NCI-H1417 treated with DMSO at 0.1 percent for 48 hours (cell line): ENCODE data around the gene PPP3CA.
"Not testable (repeated sequence)": the region's sequence is repeated elsewhere in the genome, so short reads cannot be mapped to it uniquely, and the experiment has no call there.

ENCODE experiments used
- DNase-seq: peaks from one replicate; lab custom pipeline; 2025; lab: John Stamatoyannopoulos, UW

PPP3CA gene

GRCh38 chr4:101098666-101099400, 248.5 kb downstream of the PPP3CA start:
- DNase-seq = no peak

GRCh38 chr4:101092609-101093008, 254.7 kb downstream of the PPP3CA start:
- DNase-seq = not testable (repeated sequence)

DNA sequence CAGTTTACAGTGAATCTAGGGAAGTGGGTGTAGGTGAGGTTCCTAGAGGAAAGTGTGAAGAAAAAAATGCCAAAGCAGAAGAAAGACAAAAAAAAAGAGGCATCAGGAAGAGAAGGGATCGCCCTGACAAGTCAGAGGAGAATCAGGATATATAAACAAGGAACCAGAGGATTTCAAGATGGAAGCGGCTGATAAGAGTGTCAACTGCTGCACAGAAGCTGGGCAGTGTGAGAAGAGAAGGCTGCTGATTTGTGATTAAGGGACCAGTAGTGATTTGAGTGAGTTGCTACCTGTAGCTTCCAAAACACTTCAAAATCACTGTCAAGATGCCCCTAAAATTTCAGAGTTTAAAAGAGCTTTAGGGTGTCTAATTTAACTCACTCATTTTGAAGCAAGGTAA, 258.2 kb downstream of the PPP3CA start:
- DNase-seq = no peak

DNA sequence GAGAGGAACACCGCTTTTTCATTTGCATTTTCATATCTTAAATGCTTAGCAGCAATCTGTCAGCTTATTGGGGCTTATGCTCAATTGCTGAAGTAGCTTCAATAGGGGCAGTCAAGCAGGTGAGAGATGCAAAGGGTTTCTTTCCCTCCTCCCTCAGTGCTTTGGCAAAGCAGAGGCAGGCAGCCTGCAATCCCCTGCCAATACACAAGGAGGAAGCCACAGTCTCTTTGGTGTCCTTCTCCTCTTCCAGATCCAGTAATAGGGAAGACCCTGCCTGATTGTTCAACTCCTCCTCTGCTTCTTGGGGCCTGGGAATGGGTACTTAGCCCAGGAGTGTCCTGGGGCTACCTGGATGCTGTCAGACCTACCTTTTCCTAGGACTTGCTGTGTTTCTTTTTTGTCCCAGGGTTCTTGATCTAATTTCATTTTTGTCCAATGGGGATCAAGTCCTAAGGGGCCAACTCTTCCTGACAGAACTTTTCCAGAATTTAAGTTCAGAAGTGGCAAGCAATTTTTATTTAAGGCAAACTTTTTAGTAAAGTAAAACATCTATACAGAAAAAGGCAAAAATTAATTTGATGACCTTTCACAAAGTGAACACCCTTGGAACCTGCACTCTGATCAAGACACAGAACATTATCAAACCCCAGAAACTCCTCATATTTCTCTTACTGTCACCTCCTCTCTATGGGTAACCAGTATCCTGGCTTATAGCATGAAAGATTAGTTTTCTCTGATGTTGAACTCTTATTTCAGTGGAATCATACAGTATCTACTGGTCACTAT, 260.3 kb downstream of the PPP3CA start:
- DNase-seq = no peak

GRCh38 chr4:101083131-101083530, 264.2 kb downstream of the PPP3CA start:
- DNase-seq = no peak

DNA sequence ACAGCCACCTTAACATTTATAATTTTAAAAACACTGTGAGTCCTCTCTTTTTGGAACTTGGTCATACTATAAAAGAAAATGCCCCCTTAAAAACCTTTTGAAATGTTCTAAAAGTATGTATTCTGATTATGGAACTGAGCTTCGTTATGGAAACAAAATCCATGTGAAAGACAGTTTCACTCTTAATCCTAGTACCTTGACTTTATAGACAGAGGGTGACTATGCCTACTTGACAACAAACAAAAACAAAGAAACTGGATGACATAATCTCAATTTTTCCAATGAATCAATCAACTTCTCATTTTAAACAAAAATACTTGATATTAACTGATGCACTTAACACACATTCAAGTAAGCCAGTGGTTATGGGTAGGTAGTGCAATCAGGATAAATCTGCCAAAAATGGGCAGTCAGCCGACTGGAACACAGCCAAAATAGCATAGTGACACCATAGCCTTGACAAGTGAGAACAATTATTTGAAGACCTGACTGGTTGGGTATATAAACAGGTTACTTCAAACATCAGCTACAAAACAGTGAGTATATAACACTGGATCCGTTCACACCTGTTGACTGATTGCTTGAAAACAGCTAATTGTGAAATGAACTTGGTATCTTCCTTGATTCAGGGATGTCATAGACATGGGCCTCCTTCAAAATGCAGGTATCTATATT, 265.5 kb downstream of the PPP3CA start:
- no peak for DNase-seq

DNA sequence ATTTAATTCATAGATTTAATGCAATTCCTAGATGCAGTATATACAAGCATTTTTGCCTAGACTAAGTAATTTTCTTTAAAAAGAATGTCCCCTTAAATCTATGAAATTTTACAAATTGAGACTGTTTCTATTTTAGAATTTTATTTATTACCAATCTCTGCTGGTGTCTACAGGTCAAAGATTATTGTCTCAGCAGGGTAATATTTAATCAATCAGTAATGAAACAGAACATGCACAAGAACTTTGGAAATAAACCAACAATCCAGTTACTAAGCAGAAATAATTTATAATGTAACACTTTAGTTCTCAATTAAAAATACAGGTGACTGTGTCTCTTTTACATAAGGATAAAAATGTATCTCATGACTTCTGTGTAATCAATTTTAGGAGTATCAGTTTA, 266.2 kb downstream of the PPP3CA start:
- DNase-seq = no peak

GRCh38 chr4:101078950-101079349, 268.4 kb downstream of the PPP3CA start:
- no peak for DNase-seq

DNA sequence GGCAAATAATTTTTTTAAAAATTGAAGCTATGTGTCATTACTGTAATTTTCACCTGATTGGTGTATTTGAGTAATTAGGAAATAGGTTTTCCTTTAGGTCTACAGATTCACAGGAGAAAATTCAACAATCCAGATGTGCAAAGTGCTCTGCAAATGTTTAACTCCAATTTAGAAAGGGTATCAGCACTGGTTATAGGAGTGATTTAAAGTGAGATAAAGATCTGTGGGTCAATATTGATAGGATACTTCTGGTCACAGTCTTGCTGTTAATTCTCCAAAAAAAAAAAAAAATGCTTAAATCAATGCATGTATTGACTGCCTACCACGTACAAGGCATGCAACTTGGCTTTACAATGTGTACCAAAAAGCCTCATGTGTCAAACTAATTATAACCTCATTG, 271.3 kb downstream of the PPP3CA start:
- no peak for DNase-seq

GRCh38 chr4:101075536-101075935, 271.8 kb downstream of the PPP3CA start:
- DNase-seq = no peak

- no peak for DNase-seq
Observed at GRCh38 chr4:101074326-101074725, 273.0 kb downstream of the PPP3CA start.

DNA sequence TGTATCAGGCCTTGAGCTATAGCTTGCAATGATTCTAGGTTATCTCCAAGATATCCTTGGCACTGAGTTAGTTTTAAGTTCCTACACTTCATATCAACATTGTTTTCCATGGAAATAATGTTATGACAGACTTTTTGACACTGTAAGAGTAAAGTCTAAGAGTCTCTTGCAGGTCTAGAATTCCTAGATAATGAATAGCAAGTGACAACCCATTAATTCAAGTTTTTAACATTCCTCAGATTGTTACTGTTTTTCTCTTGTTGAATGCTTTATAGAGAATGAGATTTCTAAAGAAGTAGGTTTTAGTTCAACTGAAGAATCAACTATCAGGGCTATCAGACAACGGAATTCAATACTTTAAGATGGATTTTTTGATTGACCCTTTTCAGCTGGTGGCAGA, 276.1 kb downstream of the PPP3CA start:
- DNase-seq = no peak

DNA sequence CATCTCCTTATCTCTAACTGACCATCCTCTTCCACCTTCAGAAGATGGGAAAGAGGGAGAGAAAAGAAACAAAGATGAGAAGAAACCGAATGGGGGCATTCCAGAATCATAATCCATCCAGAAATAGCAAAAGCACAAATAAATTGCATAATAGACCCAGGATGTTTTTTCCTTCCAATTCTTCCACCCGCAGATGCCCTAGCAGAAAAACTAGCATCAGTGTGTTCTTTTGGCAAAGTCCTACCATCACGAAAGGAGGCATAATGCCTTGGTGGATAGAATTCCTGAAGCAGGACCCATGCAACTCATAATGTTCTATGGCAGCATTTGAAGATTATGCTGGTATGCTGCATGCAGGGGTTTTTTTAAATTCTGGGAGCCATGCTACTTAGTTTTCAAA, 279.2 kb downstream of the PPP3CA start:
- DNase-seq = no peak

- no peak for DNase-seq
Observed at GRCh38 chr4:101067383-101067782, 279.9 kb downstream of the PPP3CA start.

DNA sequence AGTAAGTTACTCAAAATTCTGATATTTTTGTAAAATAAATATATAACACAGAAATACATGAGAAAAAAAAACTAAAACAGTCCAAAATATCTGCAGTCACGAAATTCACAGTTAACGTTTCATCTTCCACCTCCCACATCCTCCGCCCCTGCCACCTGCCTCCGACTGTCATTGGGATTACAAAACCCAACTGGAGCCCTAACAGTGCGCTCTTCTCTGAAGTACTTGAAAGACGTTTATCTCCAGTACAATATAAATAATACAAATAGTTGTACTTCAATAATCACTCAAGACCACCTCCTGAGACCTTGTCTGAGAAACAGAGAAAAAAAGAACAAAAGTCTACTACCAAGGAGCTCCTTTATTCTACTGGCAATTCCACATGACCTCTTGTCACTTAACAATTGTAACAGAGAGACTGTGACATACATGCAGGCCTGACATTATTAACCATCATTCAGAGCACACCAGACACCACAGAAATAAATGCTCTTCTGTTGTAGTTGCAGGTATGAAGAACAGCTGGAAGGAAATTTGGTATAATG, 280.6 kb downstream of the PPP3CA start:
- DNase-seq = no peak

DNA sequence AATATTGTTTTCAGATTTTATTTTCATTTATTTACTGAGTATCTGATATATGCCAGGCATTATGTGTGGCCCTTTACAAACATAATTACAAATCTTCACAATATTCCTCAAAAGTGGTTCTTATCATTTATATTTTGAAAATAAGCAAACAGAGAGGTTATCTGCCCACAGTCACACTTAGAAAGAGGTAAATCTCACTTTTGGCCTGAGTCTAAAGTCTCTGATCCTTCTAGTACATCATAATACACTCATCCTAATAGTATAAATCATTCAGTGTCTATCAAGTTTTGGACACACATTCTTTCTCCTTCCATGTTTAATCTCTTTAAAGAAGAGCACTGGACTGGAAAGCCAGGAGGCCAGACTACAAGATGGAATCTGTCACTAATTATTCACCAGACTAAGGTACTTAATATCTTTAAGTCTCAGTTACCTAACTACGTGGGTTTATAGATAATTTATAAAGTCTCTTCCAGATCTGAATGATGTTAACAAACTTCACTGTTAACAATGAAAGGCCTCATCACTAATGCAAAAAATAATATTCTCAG, 281.3 kb downstream of the PPP3CA start:
- DNase-seq = no peak

DNA sequence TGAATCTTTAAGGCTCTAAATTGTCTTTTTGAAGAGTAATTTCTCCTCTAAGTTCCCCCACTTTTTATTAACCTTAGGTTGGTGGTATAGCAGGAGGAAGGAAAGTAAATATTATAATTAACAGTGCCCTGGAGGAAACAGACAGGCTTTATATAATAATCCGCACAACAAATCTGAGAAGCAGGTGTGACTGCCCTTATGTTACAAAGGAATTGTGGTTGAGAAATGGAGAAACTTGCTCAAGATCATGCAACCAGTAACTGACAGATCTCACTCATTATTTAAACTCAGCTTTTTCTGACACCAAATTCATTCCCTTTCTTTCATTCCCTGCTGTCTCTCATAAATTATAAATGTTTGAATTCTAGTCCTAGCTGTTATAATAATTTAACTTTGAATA, 282.0 kb downstream of the PPP3CA start:
- DNase-seq = no peak

DNA sequence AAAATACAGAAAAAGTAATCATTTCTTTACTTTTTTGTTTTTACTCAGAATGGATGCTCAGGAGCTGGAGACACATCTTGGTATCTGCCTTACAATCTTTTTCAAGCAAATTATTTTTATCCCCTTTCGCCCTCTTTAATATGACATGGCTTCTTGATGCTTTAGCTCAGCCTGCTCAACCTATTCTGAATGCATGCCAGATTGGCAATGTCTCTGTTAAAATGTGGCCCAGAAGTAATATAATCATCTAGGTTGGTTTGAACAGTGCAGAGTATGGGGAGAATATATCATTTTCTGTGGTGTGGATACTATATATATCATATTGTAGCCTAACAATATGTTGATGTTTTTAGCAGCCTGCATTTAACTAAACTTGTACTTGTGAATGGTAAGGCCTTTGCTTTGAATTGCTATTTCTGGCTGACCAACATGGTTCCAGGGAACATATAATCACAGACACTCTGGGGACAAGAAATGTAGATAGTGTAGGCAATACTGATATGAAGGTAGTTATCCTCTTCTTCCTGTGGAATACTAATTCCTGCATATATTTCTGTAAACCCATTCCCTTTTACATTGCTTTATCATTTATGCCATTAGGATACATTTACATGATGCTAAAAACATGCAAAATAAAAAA, 282.7 kb downstream of the PPP3CA start:
- DNase-seq = no peak

DNA sequence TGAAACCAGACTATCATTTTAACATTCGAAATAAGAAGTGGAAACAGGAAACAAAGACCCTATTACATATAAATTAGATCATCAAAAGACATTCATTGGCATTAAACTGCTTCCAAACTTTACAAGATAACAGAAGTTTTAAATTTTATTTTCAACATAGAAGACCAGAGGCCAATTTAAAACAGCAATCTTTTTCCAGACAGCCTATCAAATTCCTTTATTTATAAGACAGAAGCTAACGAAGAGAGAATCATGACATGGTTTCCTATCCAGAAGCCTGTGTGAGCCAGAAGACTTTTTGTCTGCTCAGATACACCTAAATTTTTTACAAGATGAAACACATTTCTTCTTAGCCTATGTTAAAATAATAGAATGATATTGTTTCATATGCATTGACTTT, 291.9 kb downstream of the PPP3CA start:
- DNase-seq = no peak

DNA sequence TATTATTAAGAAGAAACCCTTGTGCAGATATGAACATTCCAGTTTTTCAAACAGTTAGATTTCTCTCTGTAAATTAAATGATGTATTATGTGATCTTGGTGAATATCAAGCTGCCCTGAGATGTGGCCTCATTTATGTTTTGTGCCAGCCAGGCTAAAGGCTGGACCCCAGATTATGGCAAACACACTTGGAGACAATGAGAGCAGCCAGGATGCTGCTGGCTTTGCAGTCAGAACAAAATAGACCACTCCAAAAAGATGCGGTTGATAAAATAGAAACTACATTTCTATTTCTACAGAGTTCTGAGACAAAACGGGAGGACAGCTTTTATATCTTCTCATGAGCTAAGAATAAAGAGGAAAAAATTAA, 296.5 kb downstream of the PPP3CA start:
- no peak for DNase-seq

DNA sequence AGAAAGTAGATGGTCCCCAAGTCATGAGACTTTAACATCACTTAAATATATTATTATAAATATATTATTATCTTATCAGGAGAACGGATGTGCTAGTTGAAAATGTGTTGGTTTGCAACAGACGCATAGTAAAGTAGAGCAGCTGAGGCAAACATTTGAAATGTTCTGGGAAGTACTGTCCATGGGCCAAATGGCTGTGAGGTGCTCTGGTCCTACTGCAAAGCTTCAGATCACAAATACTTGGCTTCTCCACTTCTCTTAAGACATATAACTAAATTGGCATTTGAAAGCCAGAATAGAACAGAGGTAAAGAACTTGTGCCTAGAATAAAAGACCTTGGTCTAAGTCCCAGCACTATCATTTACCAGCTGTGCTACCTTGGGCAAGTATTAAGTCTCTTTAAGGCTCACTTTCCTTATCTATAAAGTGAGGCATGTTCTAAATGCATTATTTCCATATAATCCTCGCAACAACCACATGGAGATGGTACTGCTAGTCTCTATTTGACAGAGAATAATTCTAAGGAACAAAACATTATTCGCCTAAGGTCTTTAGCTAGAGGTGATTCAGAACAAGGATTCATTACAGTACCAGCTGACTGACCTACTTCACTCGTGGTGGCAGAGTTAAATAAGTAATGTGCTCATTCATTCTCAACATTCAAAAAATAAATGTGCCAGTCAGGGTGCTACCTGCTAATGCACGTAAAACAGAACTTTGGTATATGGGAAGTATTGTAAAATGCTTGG, 297.1 kb downstream of the PPP3CA start:
- no peak for DNase-seq
